Choroid plexus epithelial cell (primary cell): ENCODE results near the gene NID2.
A peak's percentile ranks its signal among the peaks of the same experiment; 100 is the strongest.

Source experiments
- DNase-seq: peaks from one replicate; pipeline ENCODE4 v3.0.0-alpha.2; 2010; ENCODE audit warnings: low read depth
- H3K4me3 ChIP-seq: 2 replicates; pipeline ENCODE4 v1.5.1; 2011; ENCODE audit warnings: low read depth, mild to moderate bottlenecking, control low read depth, low read length, moderate library complexity
- CTCF ChIP-seq: conservative IDR thresholded peaks from 2 replicates; pipeline ENCODE4 v1.5.1; 2011; ENCODE audit warnings: low read depth, mild to moderate bottlenecking, control low read depth, inconsistent platforms, low read length, moderate library complexity

The NID2 gene

GRCh38 chr14:51959928-51960327 is 108.9 kb downstream of the NID2 start:
- DNase-seq: no peak
- TF ChIP-seq CTCF: no peak
- H3K4me3 ChIP-seq: no peak overlapping the region

- no peak overlapping the region for H3K4me3 ChIP-seq
- TF ChIP-seq CTCF: no peak
- peak; percentile 63 for DNase-seq
Measured at GRCh38 chr14:51957950-51958349, 110.9 kb downstream of the NID2 start.
